GM21529 (cell line): ENCODE measurements around the gene RGS14.
"Not testable (repeated sequence)": the region's sequence is repeated elsewhere in the genome, so short reads cannot be mapped to it uniquely, and the experiment has no call there.

Experiments used
- ATAC-seq: cut with Tn5 transposase; IDR thresholded peaks from one replicate; pipeline ENCODE4 v1.9.1; 2021; ENCODE audit not compliant: unreplicated experiment

Gene RGS14

GRCh38 chr5:177364159-177364962 lies 6.6 kb downstream of the RGS14 start:
- peak; percentile 39 for ATAC-seq

- ATAC-seq, result no peak
These were observed 8.3 kb downstream of the RGS14 start for GRCh38 chr5:177365845-177366527.

- no peak for ATAC-seq
These were observed 9.0 kb downstream of the RGS14 start for GRCh38 chr5:177366528-177367322.

GRCh38 chr5:177367323-177367848 lies 9.7 kb downstream of the RGS14 start:
- ATAC-seq, result no peak

- no peak for ATAC-seq
These were observed 10.5 kb downstream of the RGS14 start for GRCh38 chr5:177367981-177368868.

- no peak for ATAC-seq
These were observed 11.3 kb downstream of the RGS14 start for GRCh38 chr5:177368869-177369644.

GRCh38 chr5:177369645-177370440 lies 12.1 kb downstream of the RGS14 start:
- no peak for ATAC-seq

GRCh38 chr5:177370488-177371119 lies 12.9 kb downstream of the RGS14 start:
- ATAC-seq, result peak; percentile 65

- no peak for ATAC-seq
These were observed 13.7 kb downstream of the RGS14 start for GRCh38 chr5:177371120-177372033.

- no peak for ATAC-seq
These were observed 14.5 kb downstream of the RGS14 start for GRCh38 chr5:177372034-177372896.

GRCh38 chr5:177372910-177373309 lies 15.2 kb downstream of the RGS14 start:
- no peak for ATAC-seq

GRCh38 chr5:177373806-177374205 lies 16.1 kb downstream of the RGS14 start:
- no peak for ATAC-seq

GRCh38 chr5:177374211-177374610 lies 16.5 kb downstream of the RGS14 start:
- ATAC-seq, result no peak

- ATAC-seq, result not testable (repeated sequence)
These were observed 17.8 kb downstream of the RGS14 start for GRCh38 chr5:177375516-177375915.

GRCh38 chr5:177376107-177376506 lies 18.4 kb downstream of the RGS14 start:
- ATAC-seq, result no peak
